SH-SY5Y (cell line): ENCODE results near the gene TUFT1.

Source experiments
- GATA2 ChIP-seq: IDR thresholded peaks from 2 replicates; pipeline ENCODE4 v1.6.1; 2011; ENCODE audit warnings: mild to moderate bottlenecking, low read depth, low read length
- GATA3 ChIP-seq: IDR thresholded peaks from 2 replicates; pipeline ENCODE4 v1.6.1; 2011; ENCODE audit warnings: low read depth, mild to moderate bottlenecking, low read length, moderate library complexity

The TUFT1 gene

GRCh38 chr1:151520359-151520758, 19.8 kb upstream of the TUFT1 start:
- no peak for TF ChIP-seq GATA2
- TF ChIP-seq GATA3, result no peak

DNA sequence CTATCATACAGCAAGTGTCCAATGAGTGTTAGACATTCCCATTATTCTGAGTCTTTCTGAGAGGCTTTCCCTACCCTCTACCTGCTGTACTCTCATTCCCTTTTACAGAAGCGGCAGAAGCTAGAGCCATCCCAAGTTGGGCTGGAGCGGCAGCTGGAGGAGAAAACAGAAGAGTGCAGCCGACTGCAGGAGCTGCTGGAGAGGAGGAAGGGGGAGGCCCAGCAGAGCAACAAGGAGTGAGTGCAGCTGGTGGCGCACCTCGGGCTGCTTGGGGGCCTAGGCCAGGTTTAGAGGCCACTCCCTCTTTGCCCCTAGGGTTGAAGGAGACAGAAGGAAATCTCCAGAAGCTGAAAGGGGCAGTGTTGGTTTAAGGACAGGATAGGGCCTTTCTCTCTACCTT, 16.8 kb upstream of the TUFT1 start:
- TF ChIP-seq GATA3, result no peak
- no peak for TF ChIP-seq GATA2

GRCh38 chr1:151524736-151525135, 15.4 kb upstream of the TUFT1 start:
- TF ChIP-seq GATA2 (no peak), GATA3 (no peak)

DNA sequence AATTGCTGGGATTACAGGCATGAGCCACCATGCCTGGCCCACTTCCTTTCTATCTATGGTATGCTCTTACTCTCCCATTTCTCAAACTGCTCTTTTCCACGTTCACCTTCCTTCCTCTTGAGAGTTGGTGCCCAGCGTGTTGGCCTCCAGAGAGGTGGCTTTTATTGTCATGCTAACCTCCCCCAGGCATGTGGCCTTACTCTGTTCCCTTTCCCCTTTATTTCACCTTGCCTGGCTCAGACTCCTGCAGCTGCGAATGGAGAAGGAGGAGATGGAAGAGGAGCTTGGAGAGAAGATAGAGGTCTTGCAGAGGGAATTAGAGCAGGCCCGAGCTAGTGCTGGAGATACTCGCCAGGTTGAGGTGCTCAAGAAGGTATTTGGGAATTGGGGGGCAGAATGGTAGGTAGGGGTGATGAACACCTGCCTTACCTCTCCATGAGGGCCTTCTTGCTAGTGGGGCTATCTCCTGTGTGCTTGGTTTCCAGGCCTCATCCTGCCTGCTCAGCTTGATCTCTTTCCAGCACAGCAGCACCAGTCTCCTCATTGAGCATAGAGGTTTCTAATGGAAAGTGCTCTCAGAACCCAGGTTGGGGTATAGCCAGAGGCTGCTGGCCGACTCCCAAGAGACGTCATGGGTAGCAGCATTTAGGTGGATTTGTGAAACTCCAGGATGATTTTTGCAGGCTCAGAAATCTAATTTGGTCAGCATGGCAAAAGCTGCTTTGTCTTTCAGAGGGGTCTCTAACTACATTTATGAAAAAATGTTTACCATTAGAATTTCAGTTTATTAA, 13.2 kb upstream of the TUFT1 start:
- TF ChIP-seq GATA2 (no peak), GATA3 (no peak)

DNA sequence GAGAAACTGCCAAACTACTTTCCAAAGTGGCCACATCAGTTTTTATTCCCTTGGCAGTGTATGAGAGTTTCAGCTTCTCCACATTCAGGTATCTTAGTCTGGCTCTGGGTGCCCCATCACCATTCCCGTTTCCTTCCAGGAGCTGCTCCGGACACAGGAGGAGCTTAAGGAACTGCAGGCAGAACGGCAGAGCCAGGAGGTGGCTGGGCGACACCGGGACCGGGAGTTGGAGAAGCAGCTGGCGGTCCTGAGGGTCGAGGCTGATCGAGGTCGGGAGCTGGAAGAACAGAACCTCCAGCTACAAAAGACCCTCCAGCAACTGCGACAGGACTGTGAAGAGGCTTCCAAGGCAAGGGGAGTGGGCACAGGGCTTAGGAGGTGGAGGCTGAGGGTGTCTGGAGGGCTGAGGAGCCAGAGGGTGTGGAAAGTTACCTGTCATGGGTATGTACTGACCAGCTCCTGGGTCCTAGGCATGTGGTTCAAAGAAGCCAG, 10.9 kb upstream of the TUFT1 start:
- no peak for TF ChIP-seq GATA3
- no peak for TF ChIP-seq GATA2

- TF ChIP-seq GATA2, result no peak
- no peak for TF ChIP-seq GATA3
These were observed 10.3 kb upstream of the TUFT1 start for GRCh38 chr1:151529781-151530180.

- no peak for TF ChIP-seq GATA2
These were observed 9.6 kb upstream of the TUFT1 start for GRCh38 chr1:151530461-151530860.

- TF ChIP-seq GATA2 (no peak), GATA3 (no peak)
These were observed 6.2 kb upstream of the TUFT1 start for GRCh38 chr1:151533870-151534269.

- no peak for TF ChIP-seq GATA3
- TF ChIP-seq GATA2, result no peak
These were observed 5.3 kb upstream of the TUFT1 start for GRCh38 chr1:151534662-151535278.

DNA sequence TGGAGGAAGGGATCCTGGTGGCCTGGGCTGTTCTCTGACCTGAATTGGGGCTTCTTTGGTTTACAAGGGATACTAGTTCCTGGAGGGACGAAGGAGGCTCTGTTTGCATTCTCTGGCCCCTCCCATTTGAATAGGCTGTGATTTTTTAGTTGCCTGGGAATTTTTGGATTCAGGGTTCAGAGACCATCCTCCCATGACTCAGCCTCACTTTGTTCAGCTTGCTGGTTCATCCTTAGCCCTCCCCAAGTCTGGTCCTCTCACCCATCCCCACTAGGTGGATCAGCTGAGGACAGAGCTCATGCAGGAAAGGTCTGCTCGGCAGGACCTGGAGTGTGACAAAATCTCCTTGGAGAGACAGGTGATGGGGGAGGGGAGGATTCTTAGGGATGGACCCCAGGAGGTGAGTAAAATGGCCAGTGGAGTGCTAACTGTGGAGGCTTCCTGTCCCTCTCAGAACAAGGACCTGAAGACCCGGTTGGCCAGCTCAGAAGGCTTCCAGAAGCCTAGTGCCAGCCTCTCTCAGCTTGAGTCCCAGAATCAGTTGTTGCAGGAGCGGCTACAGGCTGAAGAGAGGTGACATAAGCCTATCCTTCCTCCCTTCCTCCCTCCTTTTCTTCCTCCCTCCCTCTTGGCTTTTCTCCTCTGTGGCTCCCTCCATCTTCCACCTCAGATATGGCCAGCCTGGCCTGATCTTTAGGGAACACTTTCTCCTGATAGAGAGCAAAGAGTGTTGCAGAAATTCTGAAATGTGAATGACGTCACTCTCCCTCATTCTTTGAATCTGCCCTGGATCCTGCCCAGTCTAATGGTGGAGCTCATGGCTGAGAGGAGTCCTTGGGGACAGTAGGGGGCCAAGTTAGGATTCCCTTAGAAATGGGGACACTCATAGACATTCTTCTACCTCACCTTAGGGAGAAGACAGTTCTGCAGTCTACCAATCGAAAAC, 4.5 kb upstream of the TUFT1 start:
- TF ChIP-seq GATA3, result no peak
- no peak for TF ChIP-seq GATA2

- TF ChIP-seq GATA2 (no peak), GATA3 (no peak)
These were observed 3.6 kb upstream of the TUFT1 start for GRCh38 chr1:151536499-151536898.

GRCh38 chr1:151537112-151537511, 3.0 kb upstream of the TUFT1 start:
- TF ChIP-seq GATA3 (no peak), GATA2 (no peak)

GRCh38 chr1:151539321-151540020, 638 bp upstream of the TUFT1 start:
- TF ChIP-seq GATA2 (no peak), GATA3 (no peak)

- TF ChIP-seq GATA2, result no peak
- no peak for TF ChIP-seq GATA3
These were observed 871 bp downstream of the TUFT1 start for GRCh38 chr1:151540982-151541377.

DNA sequence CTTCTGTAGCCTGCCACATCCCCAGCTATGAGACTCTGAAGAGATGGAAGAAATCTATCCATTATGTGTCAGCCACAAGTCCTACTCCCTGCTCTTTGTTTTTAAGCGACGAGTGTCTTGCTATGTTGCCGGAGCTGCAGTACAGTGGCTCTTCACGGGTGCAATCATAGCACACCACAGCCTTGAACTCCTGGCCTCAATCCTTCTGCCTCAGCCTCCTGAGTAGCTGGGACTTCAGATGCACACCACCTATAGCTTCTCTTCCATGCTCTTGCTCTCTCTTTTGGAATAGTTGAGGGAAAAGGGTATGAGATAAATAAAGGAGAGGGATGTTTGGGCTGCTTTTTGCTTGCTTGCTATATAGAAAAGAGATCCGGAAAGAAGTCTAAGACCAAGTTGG, 1.6 kb downstream of the TUFT1 start:
- TF ChIP-seq GATA2 (no peak), GATA3 (no peak)
